ENCODE results near the gene PIK3C2G. TPM values are rescaled to one million over a fixed set of nuclear protein-coding genes. Genes with fewer than 3 reads are reported as not detected.

The PIK3C2G gene
- total RNA-seq, 1 donor from 2014 or later, result not detected

- no peak overlapping the region for H2AFZ ChIP-seq (replicated peaks)
- TF ChIP-seq CTCF (IDR thresholded peaks at IDR 0.05), result no peak
- no peak for TF ChIP-seq EZH2phosphoT487 (IDR thresholded peaks at IDR 0.05)
- H3K9me3 Mint-ChIP-seq, result no peaks in the 10 kb centered on the region
- H4K20me1 ChIP-seq (ENCODE audit: low read depth), result no peaks in the 10 kb centered on the region
- no peaks in the 10 kb centered on the region for H3K9me3 ChIP-seq (ENCODE audit: low read depth)
- no peaks in the 10 kb centered on the region for H3K36me3 Mint-ChIP-seq
- H3K4me3 ChIP-seq, result no peak overlapping the region
- no peak overlapping the region for H3K27ac Mint-ChIP-seq
- H3K36me3 ChIP-seq, result no peaks in the 10 kb centered on the region
- no peak for DNase-seq (ENCODE audit: low spot score)
- H3K27me3 Mint-ChIP-seq (ENCODE audit: insufficient read depth, low read depth), result no peaks in the 10 kb centered on the region
- no peak overlapping the region for H3K4me2 ChIP-seq
- H3K4me1 Mint-ChIP-seq, result peaks cover 6% of the 10 kb centered on the region
- no peaks in the 10 kb centered on the region for H3K27me3 ChIP-seq
- peaks cover 2% of the 10 kb centered on the region for H3F3A ChIP-seq (ENCODE audit: low read depth)
- H3K27ac ChIP-seq, result no peak overlapping the region
- no peaks in the 10 kb centered on the region for H3K79me2 ChIP-seq (ENCODE audit: low read depth)
- no peak overlapping the region for H3K4me3 Mint-ChIP-seq
- peaks cover 7% of the 10 kb centered on the region for H3K4me1 ChIP-seq
- H3K9ac ChIP-seq, result no peak overlapping the region
These were observed 174.9 kb downstream of the PIK3C2G start for GRCh38 chr12:18436170-18436569.

- Histone ChIP-seq H2AFZ (replicated peaks) (no peak overlapping the region), H3K4me1 (no peaks in the 10 kb centered on the region), H3K27me3 (no peaks in the 10 kb centered on the region), H3K4me3 (no peak overlapping the region), H3K9me3 (ENCODE audit: low read depth) (no peaks in the 10 kb centered on the region), H3K4me2 (no peak overlapping the region), H3F3A (ENCODE audit: low read depth) (no peaks in the 10 kb centered on the region), H4K20me1 (ENCODE audit: low read depth) (no peaks in the 10 kb centered on the region), H3K36me3 (no peaks in the 10 kb centered on the region), H3K27ac (no peak overlapping the region), H3K9ac (no peak overlapping the region), H3K79me2 (ENCODE audit: low read depth) (no peaks in the 10 kb centered on the region)
- H3K4me1 Mint-ChIP-seq, result no peaks in the 10 kb centered on the region
- DNase-seq (ENCODE audit: low spot score), result no peak
- TF ChIP-seq CTCF (IDR thresholded peaks at IDR 0.05), result no peak
- H3K27me3 Mint-ChIP-seq (ENCODE audit: insufficient read depth, low read depth), result no peaks in the 10 kb centered on the region
- H3K4me3 Mint-ChIP-seq, result no peak overlapping the region
- H3K36me3 Mint-ChIP-seq, result no peaks in the 10 kb centered on the region
- no peaks in the 10 kb centered on the region for H3K9me3 Mint-ChIP-seq
- H3K27ac Mint-ChIP-seq, result no peak overlapping the region
These were observed 178.2 kb downstream of the PIK3C2G start for GRCh38 chr12:18439541-18439940.

GRCh38 chr12:18443768-18444437 lies 182.6 kb downstream of the PIK3C2G start:
- Histone ChIP-seq H3F3A (ENCODE audit: low read depth) (no peaks in the 10 kb centered on the region), H3K4me2 (no peak overlapping the region), H3K4me3 (no peak overlapping the region), H3K9ac (no peak overlapping the region), H2AFZ (replicated peaks) (no peak overlapping the region), H3K9me3 (ENCODE audit: low read depth) (no peaks in the 10 kb centered on the region), H3K27me3 (no peaks in the 10 kb centered on the region), H3K79me2 (ENCODE audit: low read depth) (no peaks in the 10 kb centered on the region), H3K36me3 (no peaks in the 10 kb centered on the region), H4K20me1 (ENCODE audit: low read depth) (no peaks in the 10 kb centered on the region), H3K4me1 (peaks cover 8% of the 10 kb centered on the region), H3K27ac (no peak overlapping the region)
- H3K36me3 Mint-ChIP-seq, result no peaks in the 10 kb centered on the region
- no peak overlapping the region for H3K4me3 Mint-ChIP-seq
- DNase-seq (ENCODE audit: low spot score), result no peak
- no peak for TF ChIP-seq EZH2 (IDR thresholded peaks at IDR 0.05)
- no peak for TF ChIP-seq EZH2phosphoT487 (IDR thresholded peaks at IDR 0.05)
- no peak for TF ChIP-seq CTCF (IDR thresholded peaks at IDR 0.05)
- peaks cover 4% of the 10 kb centered on the region for H3K4me1 Mint-ChIP-seq
- H3K27me3 Mint-ChIP-seq (ENCODE audit: insufficient read depth, low read depth), result no peaks in the 10 kb centered on the region
- no peak overlapping the region for H3K27ac Mint-ChIP-seq
- H3K9me3 Mint-ChIP-seq, result no peaks in the 10 kb centered on the region
